Skeletal muscle cell (primary cell): ENCODE results near the gene UNC5A.
"Not testable (repeated sequence)": the region's sequence is repeated elsewhere in the genome, so short reads cannot be mapped to it uniquely, and the experiment has no call there.

Experiments
- DNase-seq: peaks from one replicate; pipeline ENCODE4 v3.0.0-alpha.2; 2010; ENCODE audit warnings: low read depth
- H3K4me3 ChIP-seq: 2 replicates; pipeline ENCODE4 v1.5.1; 2011; ENCODE audit warnings: low read depth, mild to moderate bottlenecking, control low read depth, low read length, moderate library complexity

Gene UNC5A

DNA sequence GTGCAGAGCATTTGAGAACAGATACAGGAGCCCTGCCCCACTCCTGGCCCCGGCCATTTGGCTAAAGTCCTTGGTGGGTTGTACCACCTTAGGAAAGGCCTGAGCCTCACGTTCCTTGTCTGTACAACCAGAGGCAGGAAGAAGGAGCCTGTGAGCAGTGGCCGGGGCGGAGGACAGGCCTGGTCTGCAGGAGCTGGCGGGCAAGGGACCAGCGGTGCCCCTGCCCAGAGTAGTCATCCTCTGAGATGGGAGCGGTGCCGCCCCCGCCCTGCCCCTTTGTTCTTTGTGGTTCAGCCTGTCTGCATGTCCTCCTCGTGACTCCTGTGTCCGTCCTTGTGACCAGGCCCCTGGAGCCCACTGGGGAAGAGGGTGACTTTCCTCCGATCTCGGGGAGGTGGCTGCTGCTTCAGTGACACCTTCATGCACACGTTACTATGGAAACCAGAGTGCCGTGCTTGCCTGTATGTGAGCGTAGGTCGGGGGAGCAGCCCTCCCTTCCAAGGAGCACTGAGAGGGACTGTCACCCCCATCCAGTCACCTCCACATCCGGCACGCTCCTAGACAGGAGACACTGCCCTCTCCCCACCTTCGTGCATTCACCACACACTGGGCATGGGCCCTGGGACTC is 42.9 kb downstream of the UNC5A start:
- no peak overlapping the region for H3K4me3 ChIP-seq
- no peak for DNase-seq

DNA sequence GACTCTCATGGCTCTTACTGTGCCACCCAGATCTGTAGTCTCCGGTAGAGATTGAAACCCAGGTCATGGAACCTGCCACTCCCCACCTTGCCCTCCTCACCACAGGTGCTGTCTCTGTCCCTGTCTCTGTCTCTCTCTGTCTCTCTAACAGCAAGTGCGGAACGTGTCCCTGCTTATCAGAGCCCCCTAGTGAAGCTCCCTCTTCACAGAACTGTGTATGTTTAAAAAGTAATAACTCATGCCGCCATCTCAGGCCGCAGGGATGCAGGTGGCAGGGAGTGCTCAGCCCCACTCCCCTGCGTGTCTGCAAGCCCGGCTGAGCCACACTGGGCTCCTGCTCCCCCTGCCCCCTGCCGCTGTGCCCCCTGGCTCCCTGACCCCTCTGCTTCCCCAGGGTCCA is 43.8 kb downstream of the UNC5A start:
- no peak for DNase-seq
- no peak overlapping the region for H3K4me3 ChIP-seq

DNA sequence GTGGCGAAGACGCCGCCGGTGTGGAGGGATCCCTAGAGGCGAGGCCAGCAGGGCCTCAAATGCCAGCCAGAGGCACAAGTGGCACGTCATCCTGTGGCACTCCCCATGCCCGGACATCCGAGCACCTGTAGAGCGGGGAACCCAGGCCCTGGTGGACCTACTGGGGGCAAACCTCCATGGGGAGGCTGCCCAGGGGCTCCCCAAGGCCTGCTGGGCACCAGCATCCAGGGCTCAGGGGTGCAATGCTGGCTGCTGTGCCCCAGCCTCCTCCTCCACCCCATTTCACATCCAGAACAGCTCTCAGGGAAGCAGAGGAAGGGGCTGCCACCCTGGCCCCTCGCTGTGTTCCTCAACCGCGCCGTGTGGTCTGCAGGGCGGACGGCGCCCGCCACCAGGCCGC is 45.2 kb downstream of the UNC5A start:
- no peak for DNase-seq

DNA sequence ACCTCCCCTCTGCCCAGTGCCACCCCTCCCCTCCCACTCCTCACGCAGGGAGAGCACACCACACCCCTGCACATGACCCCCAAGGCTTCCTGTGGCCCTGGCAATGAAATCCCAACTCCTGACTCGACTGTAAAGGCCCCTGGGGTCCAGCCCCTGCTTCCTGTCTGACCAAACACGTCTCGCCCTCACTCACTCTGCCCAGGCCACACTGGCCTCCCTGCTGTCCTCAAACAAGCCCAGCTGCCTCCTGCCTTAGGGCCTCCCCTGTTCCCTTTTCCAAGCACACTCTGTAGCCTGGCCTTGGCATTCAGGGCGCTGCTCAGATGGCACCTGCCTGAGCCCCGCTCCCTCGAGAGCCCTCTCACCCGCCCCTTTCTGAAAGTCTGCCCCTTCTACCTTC is 46.4 kb downstream of the UNC5A start:
- H3K4me3 ChIP-seq, result no peak overlapping the region
- DNase-seq, result no peak

More for the DNA sequence above, 45.2 kb downstream of the UNC5A start:
- no peak overlapping the region for H3K4me3 ChIP-seq

DNA sequence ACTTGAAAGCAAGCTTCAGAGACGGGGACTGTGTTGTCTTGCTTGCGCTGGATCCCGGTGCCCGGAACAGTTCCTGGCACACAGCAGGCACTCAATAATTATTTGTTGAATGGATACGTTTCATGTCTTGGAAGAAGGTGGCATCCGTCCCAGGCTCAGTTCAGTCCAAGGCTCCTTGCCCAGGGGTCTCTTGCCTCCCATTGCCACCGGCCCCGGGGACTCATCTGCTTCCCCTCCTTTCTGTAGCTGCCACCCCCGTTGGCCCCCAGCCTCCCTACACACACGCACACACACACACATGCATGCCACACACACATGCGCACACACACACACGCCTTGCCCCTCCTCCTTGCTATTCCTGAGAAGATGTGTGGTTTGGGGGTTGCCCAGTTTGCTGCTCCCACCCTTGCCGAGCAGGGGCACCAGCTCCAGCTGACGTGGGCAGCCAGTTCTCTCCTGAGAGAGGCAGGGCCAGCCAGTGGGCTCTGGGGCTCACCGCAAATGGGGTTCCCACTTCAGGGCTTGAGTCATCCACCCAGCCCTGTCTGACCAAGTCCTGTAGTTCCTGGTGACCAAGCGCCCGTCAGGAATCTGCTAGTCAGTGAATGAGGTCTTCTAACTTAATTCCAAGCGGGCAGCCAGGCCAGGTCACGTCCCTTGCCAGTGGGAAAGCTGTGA is 47.0 kb downstream of the UNC5A start:
- no peak for DNase-seq

DNA sequence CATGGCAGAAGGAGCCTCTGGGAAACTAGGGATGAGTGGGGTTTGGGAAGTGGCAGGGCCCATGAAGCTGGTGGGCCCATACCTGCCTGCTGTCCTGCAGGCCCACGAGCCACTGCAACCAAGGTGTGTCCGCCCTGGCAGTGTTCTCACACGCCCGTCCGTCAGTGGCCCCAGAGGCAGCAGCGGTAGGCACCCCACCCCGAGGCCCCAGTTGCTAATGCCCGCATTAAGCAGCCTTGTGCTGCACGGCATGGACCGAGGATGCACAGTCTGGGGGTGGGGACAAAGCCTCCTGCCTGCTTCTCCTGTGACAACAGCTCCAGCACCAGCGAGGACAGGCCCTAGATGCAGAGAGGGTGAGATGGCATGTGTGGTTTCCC is 47.5 kb downstream of the UNC5A start:
- H3K4me3 ChIP-seq, result no peak overlapping the region
- no peak for DNase-seq

More for the DNA sequence above, 47.0 kb downstream of the UNC5A start:
- H3K4me3 ChIP-seq, result no peak overlapping the region

DNA sequence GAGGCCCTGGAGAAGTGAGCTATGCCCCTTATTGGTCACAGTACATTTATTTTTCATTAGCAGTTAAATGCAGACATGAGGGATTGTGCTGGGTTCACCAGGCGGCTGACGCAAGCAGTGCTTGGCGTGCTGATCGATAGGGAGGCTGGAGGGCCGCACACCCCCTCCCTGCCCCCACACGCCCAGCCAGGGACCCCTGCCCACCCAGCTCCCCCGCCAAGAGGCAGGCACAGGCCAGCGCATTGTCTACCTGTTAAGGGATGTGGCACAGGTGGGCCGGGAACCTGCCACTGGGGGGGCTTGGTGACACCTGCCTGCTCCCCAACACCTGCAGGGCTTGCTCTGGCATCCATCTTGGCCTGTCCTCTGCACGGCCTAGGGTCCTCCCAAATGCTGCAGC is 49.6 kb downstream of the UNC5A start:
- H3K4me3 ChIP-seq, result no peak overlapping the region
- no peak for DNase-seq

DNA sequence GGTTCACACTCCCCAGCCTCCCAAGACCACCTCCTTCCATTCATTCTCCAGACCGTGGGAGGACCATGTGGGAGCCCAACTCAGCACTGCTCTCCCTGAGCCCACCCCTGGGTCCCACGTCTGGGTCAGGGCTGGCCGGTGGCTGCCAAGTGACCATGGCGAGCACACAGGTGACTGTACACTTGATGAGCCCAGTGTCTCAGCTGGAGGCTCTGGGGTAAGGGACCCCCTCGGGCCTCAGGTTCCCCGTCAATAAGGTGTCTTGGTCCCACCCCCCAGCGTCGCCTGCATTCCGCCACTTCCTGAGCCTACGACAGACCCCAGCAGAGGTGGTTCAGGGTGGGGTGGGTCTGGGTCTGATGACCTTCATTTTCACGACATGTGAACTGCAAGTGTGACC is 50.0 kb downstream of the UNC5A start:
- no peak overlapping the region for H3K4me3 ChIP-seq
- no peak for DNase-seq

DNA sequence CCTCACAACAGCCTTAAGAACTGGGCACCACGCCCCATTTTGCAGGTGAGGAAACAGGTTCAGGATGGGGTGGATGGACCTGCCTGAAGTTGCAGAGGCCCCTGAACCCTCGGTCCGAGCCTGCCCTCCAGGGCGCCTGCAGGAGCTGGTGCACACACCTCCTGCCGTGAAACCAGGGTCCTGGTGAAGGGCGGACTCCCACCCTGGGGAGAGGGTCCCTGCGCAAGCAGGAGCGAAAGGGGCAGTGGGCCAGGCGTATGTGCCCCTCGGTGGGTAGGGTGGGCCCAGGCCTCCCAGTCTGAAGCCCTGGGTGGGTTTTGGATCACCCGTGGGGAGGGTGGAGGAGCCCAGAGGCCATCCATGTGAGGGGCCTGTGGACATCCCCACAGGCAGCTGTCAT is 50.9 kb downstream of the UNC5A start:
- DNase-seq, result no peak
- H3K4me3 ChIP-seq, result no peak overlapping the region

DNA sequence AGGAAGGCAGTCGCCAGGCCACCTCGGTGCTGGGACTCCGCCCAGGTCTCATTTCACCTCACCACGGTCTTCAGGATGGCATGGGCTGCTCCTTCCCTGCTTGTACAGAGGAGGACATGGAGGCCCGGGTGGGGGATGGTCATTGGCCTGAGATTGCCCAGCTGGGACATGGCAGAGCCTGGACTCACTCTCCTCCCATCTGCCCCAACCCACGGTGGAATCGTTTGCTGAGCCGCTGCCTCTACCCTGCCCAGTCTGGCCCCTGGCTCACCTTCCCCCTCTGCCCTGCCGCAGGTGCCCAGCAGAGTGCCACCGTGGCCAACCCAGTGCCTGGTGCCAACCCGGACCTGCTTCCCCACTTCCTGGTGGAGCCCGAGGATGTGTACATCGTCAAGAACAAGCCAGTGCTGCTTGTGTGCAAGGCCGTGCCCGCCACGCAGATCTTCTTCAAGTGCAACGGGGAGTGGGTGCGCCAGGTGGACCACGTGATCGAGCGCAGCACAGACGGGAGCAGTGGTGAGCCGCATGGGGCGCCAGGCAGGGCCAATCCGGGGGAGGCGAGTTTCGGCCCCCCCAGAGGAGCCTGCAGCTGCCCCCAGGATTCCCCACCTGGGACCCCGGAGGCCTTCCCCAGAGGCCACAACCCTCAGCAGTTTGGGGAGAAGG is 52.1 kb downstream of the UNC5A start:
- H3K4me3 ChIP-seq, result no peak overlapping the region
- DNase-seq, result no peak

DNA sequence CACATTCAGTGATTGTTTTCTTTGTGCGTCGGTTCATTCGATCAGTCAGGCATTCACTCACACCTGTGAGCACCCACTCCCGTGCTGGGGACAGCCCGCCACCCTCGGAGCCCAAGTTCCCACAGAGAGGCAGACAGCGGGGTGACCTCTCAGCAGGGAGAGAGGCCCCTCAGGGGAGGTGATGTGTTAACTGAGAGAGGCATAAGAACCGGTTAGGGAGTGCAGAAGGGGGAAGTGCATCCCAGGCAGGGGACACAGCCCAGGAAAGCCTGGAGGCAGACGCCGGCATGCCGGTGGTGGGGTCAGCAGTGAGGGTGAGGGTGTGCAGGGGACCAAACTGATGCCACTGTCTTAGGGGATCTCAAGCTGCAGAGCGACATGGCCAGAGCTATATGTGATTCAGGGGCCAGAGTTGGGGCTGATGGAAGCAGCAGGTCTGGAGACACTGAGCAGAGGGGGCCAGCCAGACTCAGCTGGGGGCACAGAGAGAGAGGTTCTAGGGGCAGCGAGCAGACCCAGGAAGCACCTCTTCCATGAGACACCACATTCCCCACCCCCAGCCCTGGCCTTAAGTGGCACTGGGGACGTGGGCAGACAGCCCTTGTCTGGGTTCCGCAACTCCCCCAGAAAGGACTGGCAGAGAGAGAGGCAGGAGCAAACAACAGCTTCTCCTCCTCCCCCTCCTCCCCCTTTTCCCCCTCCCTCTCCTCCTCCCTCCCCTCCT is 52.8 kb downstream of the UNC5A start:
- DNase-seq, result no peak
- no peak overlapping the region for H3K4me3 ChIP-seq

DNA sequence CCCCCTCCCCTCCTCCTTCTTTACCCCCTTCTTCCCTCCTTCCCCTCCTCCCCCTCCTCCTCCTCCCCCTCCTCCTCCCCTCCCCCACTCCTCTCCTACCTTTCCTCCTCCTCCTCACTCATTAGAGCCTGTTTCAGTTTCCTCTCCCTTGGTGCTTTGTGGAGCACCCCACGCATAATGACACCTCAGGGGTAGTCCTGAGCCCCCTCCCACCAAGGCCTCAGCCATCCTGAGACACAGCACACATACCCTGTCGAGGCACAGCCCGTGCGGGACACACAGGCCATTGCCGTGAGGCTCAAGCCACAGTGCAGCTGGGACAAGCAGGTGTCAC is 53.4 kb downstream of the UNC5A start:
- no peak for DNase-seq
- H3K4me3 ChIP-seq, result no peak overlapping the region

DNA sequence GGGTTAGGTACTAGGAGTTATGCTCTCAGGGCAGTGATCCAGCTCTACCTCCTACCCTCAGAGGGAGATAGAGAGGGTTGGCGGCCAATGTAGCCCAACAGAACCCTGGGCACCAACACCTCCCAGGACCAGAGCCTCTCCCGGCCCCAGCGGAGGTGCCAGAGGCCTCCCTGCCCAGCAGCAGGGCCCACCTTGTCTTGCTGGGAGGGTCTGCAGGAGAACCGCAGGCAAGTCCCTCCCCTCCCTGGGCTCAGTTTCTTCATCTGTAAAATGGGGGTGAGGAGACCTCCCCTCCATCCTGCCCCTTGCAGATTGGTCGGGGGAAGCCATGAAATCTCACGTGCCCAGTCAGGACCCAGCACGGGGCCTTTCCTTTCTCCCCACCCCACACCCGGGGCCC is 54.4 kb downstream of the UNC5A start:
- no peak for DNase-seq
- no peak overlapping the region for H3K4me3 ChIP-seq

DNA sequence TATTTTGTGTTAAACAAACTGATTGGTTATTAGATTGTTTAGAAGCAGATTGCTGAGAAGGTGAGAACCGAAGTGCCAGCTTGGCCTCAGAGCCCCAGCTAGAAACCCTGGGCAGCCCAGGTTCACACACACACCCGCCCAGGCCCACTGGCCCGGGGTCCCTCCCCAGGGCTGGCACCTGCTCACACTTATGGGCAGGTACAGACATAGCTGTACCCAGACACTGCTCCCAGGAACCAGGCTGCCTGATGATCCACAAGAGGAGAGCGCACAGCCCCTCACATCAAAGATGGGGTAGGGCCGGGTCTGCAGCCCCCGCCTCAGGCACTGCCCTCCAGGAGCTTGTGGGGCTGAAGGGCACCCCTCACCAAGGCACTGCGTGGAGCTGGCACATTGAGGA is 55.6 kb downstream of the UNC5A start:
- no peak overlapping the region for H3K4me3 ChIP-seq
- no peak for DNase-seq

DNA sequence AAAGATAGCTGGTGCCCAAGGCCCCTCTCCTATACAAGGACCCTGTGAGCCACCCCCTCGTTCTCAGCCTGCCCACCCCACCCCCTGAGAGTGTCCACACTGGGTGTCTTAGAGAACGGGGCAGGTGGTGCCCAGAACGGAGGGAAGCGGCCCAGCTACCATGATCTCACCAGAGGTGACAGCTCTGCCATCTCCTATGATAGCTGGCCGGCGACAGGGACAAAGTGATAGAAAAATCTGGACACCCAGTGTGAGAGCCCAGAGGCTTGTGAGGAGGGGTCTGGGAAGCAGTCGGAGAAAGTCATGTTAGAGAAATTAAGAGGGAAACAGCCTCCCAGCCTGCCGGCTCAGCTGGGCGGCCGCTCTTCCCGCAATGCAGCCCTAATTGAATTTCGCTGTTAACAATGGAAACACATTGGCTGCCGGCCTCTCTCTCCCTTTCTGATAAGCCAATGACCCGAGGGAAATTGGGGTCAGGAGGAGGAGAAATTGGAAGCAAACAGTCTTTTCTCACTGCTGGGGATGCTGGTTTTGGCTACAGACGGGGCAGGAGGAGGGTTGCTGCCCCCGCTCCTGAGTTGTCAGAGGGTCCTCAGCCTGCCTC is 56.5 kb downstream of the UNC5A start:
- H3K4me3 ChIP-seq, result no peak overlapping the region
- DNase-seq, result no peak

DNA sequence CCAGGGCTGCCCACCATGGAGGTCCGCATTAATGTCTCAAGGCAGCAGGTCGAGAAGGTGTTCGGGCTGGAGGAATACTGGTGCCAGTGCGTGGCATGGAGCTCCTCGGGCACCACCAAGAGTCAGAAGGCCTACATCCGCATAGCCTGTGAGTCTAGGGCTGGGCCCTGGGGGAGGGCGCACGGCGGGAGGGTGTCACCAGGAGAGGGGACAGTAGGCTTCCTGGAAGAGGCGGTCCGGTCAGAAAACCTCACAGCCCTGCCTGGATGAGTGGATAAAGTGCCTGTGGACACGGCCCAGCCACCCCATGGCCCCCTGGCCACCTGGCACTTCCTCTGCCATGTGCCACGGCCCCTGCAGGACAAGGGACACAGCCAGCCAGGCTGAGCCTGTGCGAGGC is 57.8 kb downstream of the UNC5A start:
- DNase-seq, result no peak
- H3K4me3 ChIP-seq, result no peak overlapping the region

DNA sequence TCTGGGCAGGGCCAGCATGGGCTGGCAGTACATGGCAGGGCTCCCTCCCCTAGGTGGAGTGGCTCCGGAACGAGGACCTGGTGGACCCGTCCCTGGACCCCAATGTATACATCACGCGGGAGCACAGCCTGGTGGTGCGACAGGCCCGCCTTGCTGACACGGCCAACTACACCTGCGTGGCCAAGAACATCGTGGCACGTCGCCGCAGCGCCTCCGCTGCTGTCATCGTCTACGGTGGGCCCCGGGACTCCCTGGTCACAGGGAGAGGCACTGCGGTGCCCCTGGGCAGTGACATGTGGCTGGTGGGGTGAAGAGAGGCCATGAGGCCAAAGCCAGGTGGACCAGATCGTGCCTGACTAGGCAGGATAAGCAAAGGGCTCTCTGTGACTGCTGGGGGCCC is 58.4 kb downstream of the UNC5A start:
- no peak for DNase-seq
- H3K4me3 ChIP-seq, result no peak overlapping the region

DNA sequence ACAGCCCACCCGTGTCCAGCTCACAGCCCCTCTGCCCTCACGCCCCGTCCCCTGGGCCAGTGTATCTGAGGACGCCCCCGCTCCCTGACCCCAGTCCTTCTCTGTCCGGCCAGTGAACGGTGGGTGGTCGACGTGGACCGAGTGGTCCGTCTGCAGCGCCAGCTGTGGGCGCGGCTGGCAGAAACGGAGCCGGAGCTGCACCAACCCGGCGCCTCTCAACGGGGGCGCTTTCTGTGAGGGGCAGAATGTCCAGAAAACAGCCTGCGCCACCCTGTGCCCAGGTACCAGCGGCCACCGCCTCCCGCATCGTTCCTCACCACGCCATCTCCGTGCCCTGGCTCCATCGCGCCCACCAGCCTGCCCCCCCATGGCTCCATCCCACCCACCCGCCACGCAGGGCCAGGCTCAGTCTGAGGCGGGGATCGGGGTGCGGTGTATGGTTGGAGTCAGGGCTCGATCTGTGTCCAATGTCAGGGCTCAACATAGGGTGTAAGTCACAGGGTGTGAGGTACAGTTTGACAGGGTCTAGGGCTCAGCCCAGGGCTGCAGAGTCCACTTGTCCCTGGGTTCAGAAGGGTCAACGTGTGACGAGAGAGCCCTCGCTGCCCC is 59.2 kb downstream of the UNC5A start:
- no peak overlapping the region for H3K4me3 ChIP-seq
- DNase-seq, result no peak

DNA sequence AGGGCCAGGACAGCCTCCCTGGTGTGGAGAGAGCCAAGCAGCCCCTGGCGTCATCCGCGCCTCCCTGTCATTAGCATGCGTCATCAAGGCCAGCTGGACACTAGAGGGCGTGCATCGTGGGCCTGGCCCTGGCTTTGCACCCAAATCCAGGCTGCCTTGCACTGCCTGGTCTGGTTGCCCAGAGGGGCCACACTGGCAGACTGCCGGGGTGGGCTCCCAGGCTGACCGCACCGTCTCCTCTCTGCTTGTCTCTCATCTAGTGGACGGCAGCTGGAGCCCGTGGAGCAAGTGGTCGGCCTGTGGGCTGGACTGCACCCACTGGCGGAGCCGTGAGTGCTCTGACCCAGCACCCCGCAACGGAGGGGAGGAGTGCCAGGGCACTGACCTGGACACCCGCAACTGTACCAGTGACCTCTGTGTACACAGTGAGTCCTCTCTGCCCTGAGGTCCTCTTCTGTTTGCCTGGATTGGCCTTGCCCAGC is 59.8 kb downstream of the UNC5A start:
- no peak overlapping the region for H3K4me3 ChIP-seq
- no peak for DNase-seq

DNA sequence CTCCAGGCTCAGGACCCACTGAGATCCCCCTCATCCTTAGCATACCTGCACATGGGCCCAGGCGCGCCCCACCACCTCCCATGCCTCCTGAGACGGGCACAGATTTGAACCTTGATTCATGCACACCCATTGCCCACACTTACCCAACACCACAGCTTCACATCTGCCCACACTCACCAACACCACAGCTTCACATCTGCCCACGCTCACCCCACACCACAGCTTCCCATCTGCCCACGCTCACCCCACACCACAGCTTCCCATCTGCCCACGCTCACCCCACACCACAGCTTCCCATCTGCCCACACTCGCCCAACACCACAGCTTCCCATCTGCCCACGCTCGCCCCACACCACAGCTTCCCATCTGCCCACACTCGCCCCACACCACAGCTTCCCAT is 60.3 kb downstream of the UNC5A start:
- not testable (repeated sequence) for H3K4me3 ChIP-seq, DNase-seq
